Measurements from ENCODE around the gene INF2. TPM values are rescaled to one million over a fixed set of nuclear protein-coding genes. Genes with fewer than 3 reads are reported as not detected.

The INF2 gene
- total RNA-seq, 1 experiment from 2014 or later, result 58.3 TPM

- H3K18ac ChIP-seq (ENCODE audit: insufficient read length, low read depth, low read length), result no peak overlapping the region
- TF ChIP-seq CTCF (conservative IDR thresholded peaks at IDR 0.05), result no peak
- H3K4ac ChIP-seq (ENCODE audit: low read depth, low read length), result no peak overlapping the region
- no peak overlapping the region for H4K5ac ChIP-seq (ENCODE audit: insufficient read length, low read depth, low read length)
- no CpG with 5 or more reads among the region's 4 CpGs for WGBS (ENCODE audit: extremely low coverage, insufficient read length, low lambda C conversion rate)
- H4K91ac ChIP-seq (ENCODE audit: insufficient read length, low read depth, low read length), result no peak overlapping the region
- no peak overlapping the region for H2BK5ac ChIP-seq (ENCODE audit: insufficient read length, low read length)
- no peak overlapping the region for H3K9ac ChIP-seq (ENCODE audit: extremely low read depth, insufficient read length, low read length)
- no peak overlapping the region for H2BK15ac ChIP-seq (ENCODE audit: low read depth, low read length)
- H3K4me1 Mint-ChIP-seq, result peaks cover 15 to 21% of the 10 kb centered on the region in 2 experiments
- no peaks in the 10 kb centered on the region for H3K79me2 ChIP-seq (ENCODE audit: insufficient read depth, low read length)
- peaks cover 33 to 50% (median 50%) of the 10 kb centered on the region in 3 experiments for H3K36me3 Mint-ChIP-seq (ENCODE audit: insufficient read depth in 1 of 3, low read depth in 3 of 3)
- no peak overlapping the region for H2BK12ac ChIP-seq (ENCODE audit: insufficient read length, low read depth, low read length)
- no peak overlapping the region for H2BK20ac ChIP-seq (ENCODE audit: low read depth, low read length, poor library complexity, severe bottlenecking)
- no peak overlapping the region for H3K14ac ChIP-seq (ENCODE audit: insufficient read depth, low read length)
- H3T11ph ChIP-seq (ENCODE audit: low read length), result no peak overlapping the region
- no peak overlapping the region for H3K23ac ChIP-seq (ENCODE audit: insufficient read length, low read depth, low read length)
- H3K4me3 Mint-ChIP-seq, result no peak overlapping the region
- H3K9me3 ChIP-seq (ENCODE audit: control insufficient read depth, low read depth, low read length), result no peaks in the 10 kb centered on the region
- H3K23me2 ChIP-seq (ENCODE audit: insufficient read length, low read depth, low read length, poor library complexity, severe bottlenecking), result peaks cover 2% of the 10 kb centered on the region
- no peak overlapping the region for H2AK5ac ChIP-seq (ENCODE audit: insufficient read length, low read length)
- H3K27me3 ChIP-seq (ENCODE audit: insufficient read depth, low read length), result no peaks in the 10 kb centered on the region
- H3K56ac ChIP-seq (ENCODE audit: insufficient read length, low read depth, low read length), result no peak overlapping the region
- no peak overlapping the region for H2AFZ ChIP-seq (ENCODE audit: low read length)
- peaks cover 0 to 9% of the 10 kb centered on the region in 2 experiments; a peak in 4 of 5 replicates for H3K9me3 Mint-ChIP-seq
- no peaks in the 10 kb centered on the region for H3K27me3 Mint-ChIP-seq (ENCODE audit: low read depth)
- no peaks in the 10 kb centered on the region for H4K20me1 ChIP-seq (ENCODE audit: control insufficient read depth, insufficient read depth, insufficient read length)
- DNase-seq, result no peak
- H3K4me1 ChIP-seq (ENCODE audit: insufficient read depth, low read length), result no peaks in the 10 kb centered on the region
- no peak overlapping the region for H3K4me2 ChIP-seq (ENCODE audit: insufficient read depth, insufficient read length, low read length)
- H3K79me1 ChIP-seq (ENCODE audit: insufficient read depth, low read depth, low read length, poor library complexity, severe bottlenecking), result no peaks in the 10 kb centered on the region
- H3K27ac Mint-ChIP-seq, result no peak overlapping the region
- no peak overlapping the region for H2BK120ac ChIP-seq (ENCODE audit: low read depth, low read length, poor library complexity, severe bottlenecking)
- H3K27ac ChIP-seq (ENCODE audit: insufficient read length, low read depth, low read length), result no peak overlapping the region
- H4K8ac ChIP-seq (replicated peaks; ENCODE audit: insufficient read length, low read depth, low read length), result no peak overlapping the region
Observed at GRCh38 chr14:104771374-104771773, 82.0 kb downstream of the INF2 start.

Small RNA genes within 50 kb of the gene (microRNA-seq; reads per million reads assigned to microRNA genes)
- gene MIR4710 (ENCODE audit: borderline microRNAs expressed), result not detected

Other genes with a start within 250 kb of the INF2 start
- gene C14orf180, start 109.9 kb upstream of the INF2 start, total RNA-seq (2021), result not detected in 2 replicates
- gene TMEM179, start 84.8 kb upstream of the INF2 start, total RNA-seq (2021), result 11.1 and 11.4 TPM in 2 replicates
- gene ADSS1, start 34.6 kb downstream of the INF2 start, total RNA-seq (2021), result 7.8 and 8.5 TPM in 2 replicates
- 125 and 128 TPM in 2 replicates for gene SIVA1, start 63.5 kb downstream of the INF2 start, total RNA-seq (2021)
- gene AKT1, start 106.1 kb downstream of the INF2 start, total RNA-seq (2021), result 95.1 and 101 TPM in 2 replicates
- gene ZBTB42, start 111.5 kb downstream of the INF2 start, total RNA-seq (2021), result 5.9 and 6.1 TPM in 2 replicates
- 28.5 and 28.8 TPM in 2 replicates for gene CEP170B, start 175.7 kb downstream of the INF2 start, total RNA-seq (2021)
- not detected in 2 replicates for gene PLD4, start 235.3 kb downstream of the INF2 start, total RNA-seq (2021)

Data from H9 (cell line).